NCI-H524 treated with DMSO at 0.1 percent for 48 hours (cell line): Measurements from ENCODE around the gene WWP2.

Source experiments
- DNase-seq: peaks from one replicate; lab custom pipeline; 2025; lab: John Stamatoyannopoulos, UW

WWP2 gene

GRCh38 chr16:69927056-69927757 is 165.1 kb downstream of the WWP2 start:
- no peak for DNase-seq

GRCh38 chr16:69928856-69929400 is 166.8 kb downstream of the WWP2 start:
- DNase-seq: no peak

- no peak for DNase-seq
Measured at GRCh38 chr16:69929480-69929879, 167.3 kb downstream of the WWP2 start.

- no peak for DNase-seq
Measured at GRCh38 chr16:69930117-69930776, 168.1 kb downstream of the WWP2 start.

GRCh38 chr16:69931631-69932030 is 169.5 kb downstream of the WWP2 start:
- DNase-seq: no peak

GRCh38 chr16:69932228-69932627 is 170.1 kb downstream of the WWP2 start:
- DNase-seq: no peak

- no peak for DNase-seq
Measured at GRCh38 chr16:69932691-69933392, 170.7 kb downstream of the WWP2 start.

GRCh38 chr16:69934044-69934443 is 171.9 kb downstream of the WWP2 start:
- DNase-seq: no peak

GRCh38 chr16:69934751-69935150 is 172.6 kb downstream of the WWP2 start:
- DNase-seq: no peak

- no peak for DNase-seq
Measured at GRCh38 chr16:69935278-69935711, 173.2 kb downstream of the WWP2 start.

- DNase-seq: no peak
Measured at GRCh38 chr16:69935740-69936139, 173.6 kb downstream of the WWP2 start.

GRCh38 chr16:69936252-69936651 is 174.1 kb downstream of the WWP2 start:
- DNase-seq: no peak

- no peak for DNase-seq
Measured at GRCh38 chr16:69936751-69937211, 174.6 kb downstream of the WWP2 start.

GRCh38 chr16:69937465-69937951 is 175.4 kb downstream of the WWP2 start:
- no peak for DNase-seq

GRCh38 chr16:69938981-69939820 is 177.1 kb downstream of the WWP2 start:
- DNase-seq: no peak

- DNase-seq: no peak
Measured at GRCh38 chr16:69939821-69940585, 177.9 kb downstream of the WWP2 start.

- no peak for DNase-seq
Measured at GRCh38 chr16:69940676-69941075, 178.5 kb downstream of the WWP2 start.

GRCh38 chr16:69941251-69942098 is 179.3 kb downstream of the WWP2 start:
- DNase-seq: no peak

- DNase-seq: no peak
Measured at GRCh38 chr16:69942099-69942491, 180.0 kb downstream of the WWP2 start.

GRCh38 chr16:69942627-69943170 is 180.6 kb downstream of the WWP2 start:
- no peak for DNase-seq
